H1 (cell line): ENCODE measurements around the gene RPS6KB2. TPM values are rescaled to one million over a fixed set of nuclear protein-coding genes. Genes with fewer than 3 reads are reported as not detected.
A peak's percentile ranks its signal among the peaks of the same experiment; 100 is the strongest.

Source experiments
- CTCF ChIA-PET: fragments of 300-600 bp; sonication (Branson Sonifier 250); formaldehyde crosslinking; loops from one replicate; lab custom pipeline; 2021; ENCODE audit not compliant: partially characterized antibody; lab: Charles Lee
- POLR2A ChIA-PET: fragments of 300-600 bp; sonication (Branson Sonifier 250); formaldehyde crosslinking; loops from one replicate; lab custom pipeline; 2021; ENCODE audit warnings: inconsistent platforms; ENCODE audit not compliant: partially characterized antibody; lab: Charles Lee
- DNase-seq, 2 experiments: peaks; one replicate each; pipeline versions ENCODE4 v3.0.0 to v3.0.0-alpha.2; 2010 to 2022; ENCODE audit warnings: low spot score in 2 of 2, low read depth in 1 of 2, mixed read lengths in 1 of 2
- FAIRE-seq: peaks from 2 replicates; lab custom pipeline; 2011; peaks lifted over from hg19 to GRCh38; lab: Jason Lieb, UNC
- H2AFZ ChIP-seq: 2 replicates; pipeline ENCODE4 v1.8.1; 2012; ENCODE audit warnings: low read length, inconsistent platforms
- H2AK5ac ChIP-seq: 2 replicates; pipeline ENCODE4 v1.6.1; 2013; ENCODE audit warnings: low read depth, low read length
- H2BK120ac ChIP-seq: replicated peaks from 2 replicates; pipeline ENCODE3; 2013; ENCODE audit warnings: low read depth, low read length, inconsistent platforms
- H2BK12ac ChIP-seq: 2 replicates; pipeline ENCODE4 v1.6.1; 2013; ENCODE audit warnings: low read depth, low read length
- H2BK15ac ChIP-seq: 2 replicates; pipeline ENCODE4 v1.6.1; 2013; ENCODE audit warnings: low read length
- H2BK20ac ChIP-seq: 2 replicates; pipeline ENCODE4 v1.6.1; 2013; ENCODE audit warnings: low read length
- H2BK5ac ChIP-seq: 2 replicates; pipeline ENCODE4 v1.6.1; 2013; ENCODE audit warnings: low read depth, low read length
- H3K14ac ChIP-seq: 2 replicates; pipeline ENCODE4 v1.6.1; 2013; ENCODE audit warnings: inconsistent platforms; ENCODE audit not compliant: insufficient read length
- H3K18ac ChIP-seq: 2 replicates; pipeline ENCODE4 v1.6.1; 2013; ENCODE audit warnings: low read length; ENCODE audit errors: extremely low read depth
- H3K23ac ChIP-seq: 2 replicates; pipeline ENCODE4 v1.6.1; 2013; ENCODE audit warnings: inconsistent platforms; ENCODE audit not compliant: insufficient read length
- H3K23me2 ChIP-seq: 2 replicates; pipeline ENCODE4 v1.6.1; 2013; ENCODE audit warnings: low read depth, low read length
- H3K27ac ChIP-seq: 2 replicates; pipeline ENCODE4 v1.6.1; 2011; ENCODE audit warnings: low read depth, low read length, inconsistent platforms
- H3K27me3 ChIP-seq, 4 experiments: replicated peaks in 1 of 4; 1 replicate in 1 of 4; 2 replicates in 3 of 4; pipeline versions ENCODE4 v1.6.1 to v1.8.1; 2011 to 2013; ENCODE audit warnings: low read length in 3 of 4, mild to moderate bottlenecking in 3 of 4, inconsistent platforms in 2 of 4, mixed read lengths in 2 of 4, moderate library complexity in 1 of 4; ENCODE audit not compliant: control insufficient read depth in 3 of 4, insufficient read depth in 3 of 4; ENCODE audit errors: extremely low read depth in 1 of 4
- H3K36me3 ChIP-seq, 4 experiments: 2 replicates each; pipeline versions ENCODE4 v1.6.1 to v1.8.1; 2011 to 2013; ENCODE audit warnings: mild to moderate bottlenecking in 4 of 4, low read length in 3 of 4, moderate library complexity in 2 of 4, control low read depth in 1 of 4, inconsistent platforms in 1 of 4; ENCODE audit not compliant: insufficient read depth in 4 of 4, control insufficient read depth in 2 of 4
- H3K4ac ChIP-seq: replicated peaks from 2 replicates; pipeline ENCODE3; 2013; ENCODE audit warnings: low read length, low read depth, mixed read lengths, inconsistent platforms; ENCODE audit not compliant: insufficient read length
- H3K4me1 ChIP-seq, 4 experiments: replicated peaks in 1 of 4; 1 replicate in 1 of 4; 2 replicates in 3 of 4; pipeline versions ENCODE4 v1.6.1 to v1.8.1; 2011 to 2013; ENCODE audit warnings: low read length in 3 of 4, inconsistent platforms in 2 of 4, mixed read lengths in 1 of 4; ENCODE audit not compliant: insufficient read depth in 4 of 4, control insufficient read depth in 3 of 4
- H3K4me2 ChIP-seq, 2 experiments: 2 replicates each; pipeline versions ENCODE4 v1.6.1 to v1.8.1; 2011 to 2013; ENCODE audit warnings: low read depth in 2 of 2, low read length in 2 of 2, control low read depth in 1 of 2, inconsistent platforms in 1 of 2, mild to moderate bottlenecking in 1 of 2; ENCODE audit not compliant: insufficient read depth in 1 of 2
- H3K4me3 ChIP-seq, 4 experiments: fragments of 200-600, 300-600 bp in 1 of 4; sonication (generic), shearing (Covaris generic), sonication (Bioruptor Twin) in 1 of 4; 2 replicates each; pipeline versions ENCODE4 v1.5.1 to v1.8.1; 2011 to 2016; ENCODE audit warnings: low read length in 4 of 4, low read depth in 3 of 4, control low read depth in 2 of 4, inconsistent platforms in 2 of 4, mild to moderate bottlenecking in 2 of 4, mixed read lengths in 1 of 4, moderate library complexity in 1 of 4; ENCODE audit not compliant: insufficient read depth in 2 of 4; ENCODE audit errors: extremely low read depth in 1 of 4
- H3K56ac ChIP-seq: replicated peaks from 2 replicates; pipeline ENCODE3; 2013; ENCODE audit warnings: low read depth, mild to moderate bottlenecking, mixed read lengths, low read length, inconsistent platforms; ENCODE audit not compliant: insufficient read length
- H3K79me1 ChIP-seq: 2 replicates; pipeline ENCODE4 v1.6.1; 2013; ENCODE audit warnings: low read depth, low read length, control low read depth
- H3K79me2 ChIP-seq, 2 experiments: 2 replicates each; pipeline versions ENCODE4 v1.6.1 to v1.8.1; 2012 to 2013; ENCODE audit warnings: low read length in 2 of 2, mild to moderate bottlenecking in 2 of 2, inconsistent platforms in 1 of 2; ENCODE audit not compliant: insufficient read depth in 2 of 2, control insufficient read depth in 1 of 2
- H3K9ac ChIP-seq, 4 experiments: replicated peaks in 1 of 4; 1 replicate in 1 of 4; 2 replicates in 3 of 4; pipeline versions ENCODE4 v1.6.1 to v1.8.1; 2011 to 2013; ENCODE audit warnings: low read depth in 3 of 4, low read length in 3 of 4, control low read depth in 2 of 4, mild to moderate bottlenecking in 2 of 4, moderate library complexity in 2 of 4, inconsistent platforms in 1 of 4; ENCODE audit errors: extremely low read depth in 1 of 4
- H3K9me3 ChIP-seq, 2 experiments: 2 replicates each; pipeline versions ENCODE4 v1.6.1 to v1.8.1; 2012 to 2013; ENCODE audit warnings: mild to moderate bottlenecking in 2 of 2, moderate library complexity in 2 of 2, control low read depth in 1 of 2, inconsistent platforms in 1 of 2, low read depth in 1 of 2, low read length in 1 of 2, mixed read lengths in 1 of 2; ENCODE audit not compliant: insufficient read depth in 2 of 2
- H4K20me1 ChIP-seq, 2 experiments: replicated peaks in 1 of 2; 2 replicates each; pipeline versions ENCODE3 to v1.8.1; 2011 to 2013; ENCODE audit warnings: inconsistent platforms in 2 of 2, low read length in 2 of 2, mild to moderate bottlenecking in 1 of 2; ENCODE audit not compliant: insufficient read depth in 2 of 2, control insufficient read depth in 1 of 2
- H4K5ac ChIP-seq: 2 replicates; pipeline ENCODE4 v1.6.1; 2013; ENCODE audit warnings: low read length, low read depth, mixed read lengths, inconsistent platforms; ENCODE audit not compliant: insufficient read length
- H4K8ac ChIP-seq: 2 replicates; pipeline ENCODE4 v1.8.0; 2013; ENCODE audit warnings: mild to moderate bottlenecking, moderate library complexity, low read length, inconsistent platforms; ENCODE audit not compliant: insufficient read depth; ENCODE audit errors: extremely low read depth
- H4K91ac ChIP-seq: replicated peaks from 2 replicates; pipeline ENCODE3; 2013; ENCODE audit warnings: low read length, mixed read lengths, inconsistent platforms; ENCODE audit not compliant: insufficient read length
- BRCA1 ChIP-seq: IDR thresholded peaks from 2 replicates; pipeline ENCODE4 v1.6.1; 2012; ENCODE audit warnings: low read depth, low read length, improper control_type of control experiment
- CHD1 ChIP-seq: IDR thresholded peaks from 2 replicates; pipeline ENCODE4 v1.6.1; 2012; ENCODE audit warnings: low read depth, low read length, improper control_type of control experiment
- CHD2 ChIP-seq: IDR thresholded peaks from 2 replicates; pipeline ENCODE4 v1.6.1; 2012; ENCODE audit warnings: low read length, improper control_type of control experiment
- GABPA ChIP-seq: IDR thresholded peaks from 2 replicates; pipeline ENCODE4 v1.6.1; 2011; ENCODE audit warnings: mild to moderate bottlenecking, low read length, moderate library complexity, borderline replicate concordance; ENCODE audit not compliant: insufficient read depth
- JUND ChIP-seq: IDR thresholded peaks from 2 replicates; pipeline ENCODE4 v1.6.1; 2011; ENCODE audit warnings: mild to moderate bottlenecking, improper control_type of control experiment, low read length
- NANOG ChIP-seq: IDR thresholded peaks from 2 replicates; pipeline ENCODE4 v1.6.1; 2011; ENCODE audit warnings: low read length, low read depth, mild to moderate bottlenecking, inconsistent platforms; ENCODE audit not compliant: insufficient read depth, poor library complexity, severe bottlenecking
- PHF8 ChIP-seq: fragments of 200-600 bp; sonication (generic); conservative IDR thresholded peaks from 2 replicates; pipeline ENCODE4 v1.7.1; 2012; ENCODE audit warnings: low read depth, mild to moderate bottlenecking, inconsistent platforms, low read length, moderate library complexity
- POLR2A ChIP-seq, 2 experiments: IDR thresholded peaks; 1 replicate in 1 of 2; 2 replicates in 1 of 2; pipeline ENCODE4 v1.6.1; 2011; ENCODE audit warnings: low read depth in 2 of 2, low read length in 2 of 2, mild to moderate bottlenecking in 2 of 2; ENCODE audit errors: control extremely low read depth in 1 of 2
- POU5F1 ChIP-seq: IDR thresholded peaks from 2 replicates; pipeline ENCODE4 v1.6.1; 2011; ENCODE audit warnings: low read depth, mild to moderate bottlenecking, low read length, moderate library complexity
- RXRA ChIP-seq: IDR thresholded peaks from 2 replicates; pipeline ENCODE4 v1.6.1; 2011; ENCODE audit warnings: low read depth, mild to moderate bottlenecking, low read length, moderate library complexity; ENCODE audit not compliant: insufficient read depth
- WGBS, 2 experiments: shearing (Covaris generic) in 1 of 2; methylation state at CpG; one replicate each; pipeline versions ENCODE4 v1.1.6 to v1.1.7; 2013 to 2015; ENCODE audit warnings: low lambda C conversion rate in 2 of 2, mixed read lengths in 2 of 2, inconsistent platforms in 1 of 2, low coverage in 1 of 2, missing lambda C conversion rate in 1 of 2; ENCODE audit not compliant: insufficient replicate concordance in 2 of 2, insufficient coverage in 1 of 2, insufficient read length in 1 of 2; ENCODE audit errors: extremely low coverage in 1 of 2, missing lambda C conversion rate in 1 of 2; 5-methylcytosine and 5-hydroxymethylcytosine counted together
- polyA plus RNA-seq, 7 experiments: library from polyadenylated mRNA; depleted of rRNA in 3 of 7; stranded (reverse) in 5 of 7; unstranded in 2 of 7; fragments of >200 nt in 5 of 7; fragments of 200-250 nt in 2 of 7; gene quantifications; 1 replicate in 5 of 7; 2 replicates in 1 of 7; 4 replicates in 1 of 7; pipeline versions ENCODE4 v1.2.1 to v1.2.3, GENCODE V29; 2011 to 2013; ENCODE audit warnings: missing spikeins in 2 of 7, mixed read lengths in 2 of 7
- total RNA-seq: library from RNA; stranded (reverse); fragmentation: NEBNext Ultra II Directional; extraction: Animal tissue kit (Norgen Biotek cat#: 25700); gene quantifications from 2 replicates; pipeline ENCODE4 v1.2.1, GENCODE V29; 2021
- TF ChIP-seq, protein P1 (sequence below): IDR thresholded peaks from 2 replicates; pipeline ENCODE4 v1.6.1; 2011; ENCODE audit warnings: low read depth, mild to moderate bottlenecking, low read length; ENCODE audit not compliant: insufficient read depth

RPS6KB2 gene
- total and polyA plus RNA-seq, 2 of the 8 experiments (the other 6 are each of a cell fraction or from before 2014, with no cell fraction given), result 41.0 to 47.1 TPM

DNA sequence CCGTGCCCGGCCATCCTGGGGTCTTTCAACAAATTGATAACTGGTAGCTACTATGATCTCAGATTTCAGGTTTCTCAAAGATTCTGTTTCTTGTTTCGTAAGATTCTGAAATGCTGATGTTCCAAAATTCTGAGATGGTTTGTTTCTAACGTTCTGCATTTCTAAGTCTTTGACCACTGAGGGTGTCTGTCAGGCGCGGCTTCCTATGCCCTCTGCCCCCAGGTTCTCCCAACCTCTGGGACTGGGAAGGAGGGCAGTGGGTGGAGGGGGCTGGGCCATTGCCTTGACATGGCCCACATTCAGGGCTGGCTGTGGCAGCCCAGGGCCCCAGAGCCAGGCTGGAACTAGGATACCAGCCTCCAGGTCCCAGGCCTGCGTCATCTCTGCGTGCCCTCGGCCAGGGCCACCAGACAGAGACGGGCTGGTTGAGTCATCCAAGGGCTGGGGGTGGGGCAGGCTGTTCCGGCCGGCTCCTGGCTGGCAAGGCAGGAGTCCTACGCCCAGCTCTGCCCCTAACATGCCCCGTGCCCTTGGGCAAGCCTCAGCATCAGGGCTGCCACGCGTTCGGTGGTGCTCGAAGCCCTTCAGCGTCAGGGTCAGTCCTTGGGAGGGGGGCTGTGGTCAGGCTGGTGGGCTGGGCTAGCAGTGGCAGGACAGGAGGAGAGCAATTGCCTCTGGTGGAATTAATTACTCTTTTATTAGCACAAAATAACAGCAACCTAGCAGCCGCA, 35.6 kb downstream of the RPS6KB2 start:
- Histone ChIP-seq H3K14ac (no peak overlapping the region), H3K4me2 (peak overlapping the region; percentile 69 to 70; a peak in 3 of 4 replicates), H2AK5ac (peak overlapping the region; percentile 60; the same call in 1 of the 2 replicates), H4K8ac (peak overlapping the region; percentile 95), H3K4me3 (peak overlapping the region in 1 of 4 experiments; percentile 91; a peak in 2 of 8 replicates), H3K4me1 (peaks cover 2 to 14% (median 6%) of the 10 kb centered on the region in 4 experiments; a peak in 6 of 7 replicates), H2BK20ac (no peak overlapping the region), H3K9me3 (no peaks in the 10 kb centered on the region), H4K91ac (peak overlapping the region; percentile 45), H3K4ac (peak overlapping the region; percentile 67), H3K23me2 (peaks cover 6% of the 10 kb centered on the region), H2BK5ac (peak overlapping the region; percentile 35; the same call in 1 of the 2 replicates), H3K79me1 (peaks cover 2% of the 10 kb centered on the region), H3K79me2 (peaks cover 0 to 3% of the 10 kb centered on the region in 2 experiments; a peak in 2 of 4 replicates), H2AFZ (no peak overlapping the region), H2BK12ac (peak overlapping the region; percentile 75; the same call in 1 of the 2 replicates), H3K27me3 (no peaks in the 10 kb centered on the region), H3K56ac (no peak overlapping the region), H2BK120ac (no peak overlapping the region), H3K36me3 (no peaks in the 10 kb centered on the region), H2BK15ac (peak overlapping the region; percentile 72; the same call in 1 of the 2 replicates), H3K18ac (no peak overlapping the region; the same call in 1 of the 2 replicates), H3K9ac (no peak overlapping the region; a peak in 2 of 7 replicates), H3K23ac (no peak overlapping the region), H4K5ac (no peak overlapping the region), H3K27ac (no peak overlapping the region), H4K20me1 (peaks cover 0 to 3% of the 10 kb centered on the region in 2 experiments)
- ChIA-PET CTCF (interaction anchor here (0.9 to 1.0 kb wide), 2 partner anchors 21 to 153 kb away, joined by 3 read pairs; partner anchors contain the start of gene CORO1B), POLR2A (interaction anchor here (1.0 kb wide), 1 partner anchor 24 kb away, joined by 4 read pairs; no protein-coding TSS in a partner anchor)
- no peak for FAIRE-seq
- no peak for DNase-seq
- 92% methylated on average over 19 of the region's 20 CpGs; no CpG with 5 or more reads in 1 of the 2 experiments for WGBS, 2 experiments
- TF ChIP-seq RXRA, result no peak
- TF ChIP-seq CHD1, result no peak
- TF ChIP-seq NANOG, result no peak
- TF ChIP-seq BRCA1, result no peak
- TF ChIP-seq CHD2, result no peak
- no peak for TF ChIP-seq JUND
- TF ChIP-seq POLR2A (IDR thresholded peaks at IDR 0.05; ENCODE audit: control extremely low read depth in 1 of 2, low read depth in 2 of 2, low read length in 2 of 2), result no peak
- no peak for TF ChIP-seq POU5F1
- no peak for TF ChIP-seq PHF8
- no peak for TF ChIP-seq GABPA
- TF ChIP-seq, protein P1, sequence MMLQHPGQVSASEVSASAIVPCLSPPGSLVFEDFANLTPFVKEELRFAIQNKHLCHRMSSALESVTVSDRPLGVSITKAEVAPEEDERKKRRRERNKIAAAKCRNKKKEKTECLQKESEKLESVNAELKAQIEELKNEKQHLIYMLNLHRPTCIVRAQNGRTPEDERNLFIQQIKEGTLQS, result no peak
